CD4-positive, alpha-beta T cell treated with Interleukin-10 for 1 hour (primary cell): Measurements from ENCODE around the gene PLA2G12B.
"Not testable (repeated sequence)": the region's sequence is repeated elsewhere in the genome, so short reads cannot be mapped to it uniquely, and the experiment has no call there.

Experiments used
- DNase-seq: peaks from one replicate; pipeline ENCODE4 v3.0.0-alpha.2; 2020

The PLA2G12B gene

DNA sequence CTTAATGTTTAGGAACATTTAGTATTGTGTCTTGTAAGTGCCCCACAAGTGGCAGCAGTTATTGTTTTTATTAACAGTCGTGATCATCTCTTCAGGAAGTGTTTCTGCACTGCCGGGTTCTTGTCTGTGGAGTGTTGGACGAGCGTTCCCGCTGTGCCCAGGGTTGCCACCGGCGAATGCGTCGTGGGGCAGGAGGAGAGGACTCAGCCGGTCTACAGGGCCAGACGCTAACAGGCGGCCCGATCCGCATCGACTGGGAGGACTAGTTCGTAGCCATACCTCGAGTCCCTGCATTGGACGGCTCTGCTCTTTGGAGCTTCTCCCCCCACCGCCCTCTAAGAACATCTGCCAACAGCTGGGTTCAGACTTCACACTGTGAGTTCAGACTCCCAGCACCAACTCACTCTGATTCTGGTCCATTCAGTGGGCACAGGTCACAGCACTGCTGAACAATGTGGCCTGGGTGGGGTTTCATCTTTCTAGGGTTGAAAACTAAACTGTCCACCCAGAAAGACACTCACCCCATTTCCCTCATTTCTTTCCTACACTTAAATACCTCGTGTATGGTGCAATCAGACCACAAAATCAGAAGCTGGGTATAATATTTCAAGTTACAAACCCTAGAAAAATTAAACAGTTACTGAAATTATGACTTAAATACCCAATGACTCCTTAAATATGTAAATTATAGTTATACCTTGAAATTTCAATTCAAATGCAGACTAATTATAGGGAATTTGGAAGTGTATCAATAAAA is 22.2 kb downstream of the PLA2G12B start:
- no peak for DNase-seq

DNA sequence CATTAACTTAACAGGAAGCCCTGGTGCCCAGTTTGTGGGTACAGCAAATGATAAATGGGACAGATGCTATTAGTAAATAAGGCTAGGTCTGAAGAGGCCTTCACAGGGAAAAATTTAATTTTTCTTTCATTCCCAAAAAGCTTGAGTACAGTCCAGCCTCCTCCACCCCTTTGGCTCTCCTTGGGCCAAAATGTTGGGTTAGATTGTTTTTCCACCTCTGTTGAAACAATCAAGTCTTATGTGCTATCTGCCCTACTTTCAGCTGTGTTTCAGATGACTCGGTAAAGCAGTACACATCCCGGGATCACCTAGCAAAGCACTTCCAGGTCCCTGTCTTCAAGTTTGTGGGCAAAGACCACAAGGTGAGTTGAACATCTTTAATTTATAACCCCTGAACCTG is 24.3 kb downstream of the PLA2G12B start:
- no peak for DNase-seq

DNA sequence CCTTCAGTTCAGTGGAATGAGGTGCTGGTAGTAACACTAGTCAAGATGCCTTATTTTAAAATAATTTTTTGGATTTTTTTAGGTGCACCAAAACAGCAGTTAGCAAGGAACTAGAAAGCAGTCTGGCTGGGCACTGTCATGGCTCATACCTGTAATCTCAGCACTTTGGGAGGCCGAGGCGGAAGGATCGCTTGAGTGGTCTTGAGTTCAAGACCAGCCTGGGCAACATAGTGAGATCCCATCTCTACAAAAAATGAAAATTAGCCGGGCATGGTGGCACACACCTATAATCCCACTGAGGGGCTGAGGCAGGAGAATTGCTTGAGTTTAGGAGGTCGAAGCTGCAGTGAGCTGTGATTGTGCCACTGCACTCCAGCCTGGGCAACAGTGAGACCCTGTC is 25.8 kb downstream of the PLA2G12B start:
- DNase-seq: no peak

DNA sequence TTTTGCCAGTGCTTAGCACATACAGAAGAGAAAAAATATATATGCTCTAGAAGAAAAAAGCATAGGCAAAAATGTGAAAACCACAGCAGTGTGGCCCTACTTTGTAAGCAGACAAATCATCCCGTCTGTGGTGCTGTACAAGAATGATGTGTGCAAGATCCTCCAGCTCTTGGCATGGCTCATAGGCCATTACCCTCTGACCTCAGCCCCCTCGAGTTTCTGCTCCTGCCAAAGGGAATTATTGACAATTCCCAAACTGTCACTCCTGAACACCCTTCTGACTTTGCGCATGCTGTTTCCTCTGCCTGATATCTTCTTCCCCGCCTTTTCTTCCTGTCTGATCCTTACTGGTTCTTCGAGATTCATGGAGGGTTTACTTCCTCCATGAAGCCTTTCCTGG is 27.1 kb downstream of the PLA2G12B start:
- DNase-seq: no peak

- no peak for DNase-seq
Measured at GRCh38 chr10:72925951-72926465, 28.6 kb downstream of the PLA2G12B start.

GRCh38 chr10:72924351-72924750 is 30.3 kb downstream of the PLA2G12B start:
- no peak for DNase-seq

DNA sequence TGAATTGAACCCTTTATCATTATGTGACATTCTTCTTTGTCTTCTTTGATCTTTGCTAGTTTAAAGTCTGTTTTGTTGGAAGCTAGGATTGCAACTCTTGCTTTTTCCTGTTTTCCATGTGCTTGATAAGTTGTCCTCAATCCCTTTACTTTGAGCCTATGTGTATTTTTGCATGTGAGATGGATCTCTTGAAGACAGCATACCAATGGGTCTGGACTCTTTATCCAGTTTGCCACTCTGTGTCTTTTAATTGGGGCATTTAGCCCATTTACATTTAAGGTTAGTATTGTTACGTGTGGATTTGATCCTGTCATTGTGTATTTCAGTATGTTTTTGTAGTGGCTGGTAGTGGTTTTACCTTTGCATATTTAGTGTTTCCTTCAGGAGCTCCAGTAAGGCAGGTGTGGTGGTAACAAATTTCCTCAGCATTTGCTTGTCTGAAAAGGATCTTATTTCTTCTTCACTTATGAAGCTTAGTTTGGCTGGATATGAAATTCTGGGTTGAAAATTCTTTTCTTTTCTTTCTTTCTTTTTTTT is 33.4 kb downstream of the PLA2G12B start:
- DNase-seq: not testable (repeated sequence)

DNA sequence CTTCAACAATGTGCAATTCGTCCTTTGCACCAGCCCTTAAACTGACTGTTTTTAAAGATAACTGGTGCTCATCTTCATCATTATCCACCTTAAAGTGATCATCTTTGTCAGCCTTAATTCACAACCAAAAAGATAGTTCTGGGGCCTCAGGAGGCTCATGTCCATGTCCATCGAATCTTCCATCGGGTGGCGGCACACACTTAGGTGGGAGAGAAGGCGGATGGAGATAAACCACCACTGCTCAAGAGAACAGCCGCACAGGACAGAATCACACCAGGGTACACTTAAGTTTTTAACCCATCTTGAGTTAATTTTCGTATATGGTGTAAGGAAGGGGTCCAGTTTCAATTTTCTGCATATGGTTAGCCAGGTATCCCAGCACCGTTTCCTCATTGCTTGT is 36.3 kb downstream of the PLA2G12B start:
- no peak for DNase-seq

DNA sequence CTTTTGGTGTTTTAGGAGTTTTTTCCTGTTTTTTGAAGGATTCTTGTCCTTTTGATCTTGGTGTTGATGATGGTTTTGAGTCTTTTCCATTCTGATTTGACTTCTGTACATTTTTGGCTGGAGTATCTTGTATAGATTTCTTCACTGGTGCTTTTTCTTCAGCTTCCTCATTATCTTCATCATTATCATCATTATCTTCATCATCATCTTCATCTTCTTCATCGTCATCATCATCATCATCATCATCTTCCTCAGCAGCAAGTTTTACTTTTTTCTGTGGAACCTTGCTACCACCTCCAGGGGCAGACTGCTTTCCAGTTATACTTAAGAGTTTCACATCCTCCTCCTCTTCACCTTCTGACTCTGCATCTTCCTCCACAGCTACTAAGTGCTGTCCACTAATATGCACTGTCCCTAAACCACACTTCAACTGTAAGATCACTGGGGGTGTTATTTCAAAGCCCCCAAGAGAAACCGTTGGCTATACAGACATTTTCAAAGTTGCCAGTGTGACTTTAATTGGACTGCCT is 36.7 kb downstream of the PLA2G12B start:
- not testable (repeated sequence) for DNase-seq

DNA sequence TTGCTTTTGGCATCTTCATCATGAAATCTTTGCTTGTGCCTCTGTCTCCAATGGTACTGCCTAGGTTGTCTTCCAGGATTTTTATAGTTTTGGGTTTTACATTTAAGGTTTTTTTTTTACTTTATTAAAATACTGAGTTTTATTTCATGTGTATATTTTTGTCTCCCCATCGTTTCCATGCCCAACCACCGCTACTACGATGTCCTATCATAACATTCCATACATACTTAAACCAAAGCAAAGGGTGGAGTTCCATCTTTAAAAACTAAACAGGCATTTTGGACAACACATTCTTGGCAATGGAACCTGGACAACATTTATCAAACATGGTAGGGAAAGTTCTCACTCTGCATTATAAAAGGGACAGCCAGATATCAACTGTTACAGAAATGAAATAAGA is 37.4 kb downstream of the PLA2G12B start:
- not testable (repeated sequence) for DNase-seq

DNA sequence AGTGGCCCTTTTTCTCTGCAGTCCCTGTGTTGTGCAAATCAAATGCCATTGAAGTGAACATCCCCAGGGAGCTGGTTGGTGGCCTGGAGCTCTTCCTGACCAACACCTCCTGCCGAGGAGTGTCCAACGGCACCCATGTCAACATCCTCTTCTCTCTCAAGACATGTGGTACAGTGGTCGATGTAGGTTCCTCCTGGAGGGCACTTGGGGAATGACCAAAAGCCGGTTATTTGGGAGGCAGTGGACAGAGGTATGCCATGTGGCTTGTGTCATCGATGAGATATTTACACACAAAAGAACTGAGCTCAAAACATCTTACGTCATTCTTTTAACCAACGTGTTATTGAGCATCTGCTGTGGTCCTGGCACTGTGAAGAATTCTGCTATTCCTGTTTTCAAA is 41.3 kb downstream of the PLA2G12B start:
- DNase-seq: no peak

- DNase-seq: no peak
Measured at GRCh38 chr10:72912736-72913135, 41.9 kb downstream of the PLA2G12B start.

DNA sequence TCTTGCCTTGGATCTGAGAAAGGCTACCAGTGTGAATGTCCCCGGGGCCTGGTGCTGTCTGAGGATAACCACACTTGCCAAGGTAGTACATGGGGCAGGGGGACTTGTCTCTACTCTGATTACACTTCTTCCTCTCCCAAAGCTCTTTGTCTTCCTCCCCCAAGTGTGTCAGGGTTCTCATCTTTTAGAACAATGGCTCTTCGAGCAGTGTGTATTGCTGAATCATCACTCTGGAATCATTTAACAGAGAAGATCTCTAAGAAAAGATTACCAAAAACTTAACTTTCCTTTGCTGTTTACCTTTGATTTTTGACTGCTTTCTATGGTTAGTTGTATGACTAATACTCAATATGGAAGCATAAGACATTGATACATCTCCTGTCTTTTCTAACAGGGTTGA is 42.8 kb downstream of the PLA2G12B start:
- DNase-seq: no peak

DNA sequence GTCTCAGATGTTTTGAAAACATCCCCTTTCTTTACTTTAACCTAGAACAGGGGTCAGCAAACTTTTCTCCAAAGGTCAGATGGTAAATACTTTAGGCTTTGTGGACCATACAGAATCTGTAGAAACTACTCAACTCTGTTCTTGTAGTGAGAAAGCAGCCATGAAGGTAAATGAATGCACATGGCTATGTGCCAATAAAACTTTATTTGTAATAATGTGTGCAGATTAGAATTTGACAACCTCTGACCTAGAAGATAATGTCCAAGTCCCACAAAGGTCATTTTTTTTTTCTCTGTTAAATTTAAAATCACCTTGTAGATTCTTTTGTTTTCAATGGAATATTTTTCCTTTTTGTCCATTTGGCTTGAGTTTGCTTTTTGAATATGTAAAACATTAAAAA is 43.9 kb downstream of the PLA2G12B start:
- DNase-seq: no peak

DNA sequence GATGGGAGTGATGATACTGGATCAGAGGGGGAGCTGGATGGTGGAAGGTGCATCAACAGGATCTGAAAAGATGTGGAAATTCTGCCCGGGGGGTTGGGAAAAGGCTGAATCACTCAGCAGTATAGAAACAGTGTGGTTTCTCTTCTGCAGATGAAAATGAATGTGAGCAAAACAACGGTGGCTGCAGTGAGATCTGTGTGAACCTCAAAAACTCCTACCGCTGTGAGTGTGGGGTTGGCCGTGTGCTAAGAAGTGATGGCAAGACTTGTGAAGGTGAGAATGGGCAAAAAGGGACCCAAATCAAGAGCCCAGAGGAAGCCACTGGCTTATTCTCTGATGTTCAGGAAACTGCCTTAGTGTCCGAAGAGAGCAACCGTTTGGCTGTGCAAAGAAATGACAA is 48.2 kb downstream of the PLA2G12B start:
- DNase-seq: no peak

DNA sequence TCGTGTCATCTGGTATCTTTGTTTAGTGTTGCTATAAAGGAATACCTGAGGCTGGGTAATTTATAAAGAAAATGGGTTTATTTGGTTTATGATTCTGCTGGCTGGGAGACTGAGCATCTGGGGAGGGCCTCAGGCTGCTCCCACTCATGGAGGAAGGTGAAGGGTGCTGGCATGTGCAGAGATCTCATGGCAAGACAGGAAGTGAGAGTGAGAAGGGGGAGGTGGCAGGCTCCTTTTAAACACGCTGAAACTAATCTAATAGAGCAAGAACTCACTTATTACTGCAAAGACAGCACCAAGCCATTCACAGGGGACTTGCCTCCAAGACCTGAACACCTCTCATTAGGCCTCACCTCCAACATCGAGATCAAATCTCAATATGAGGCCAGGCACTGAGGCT is 49.8 kb downstream of the PLA2G12B start:
- DNase-seq: no peak

DNA sequence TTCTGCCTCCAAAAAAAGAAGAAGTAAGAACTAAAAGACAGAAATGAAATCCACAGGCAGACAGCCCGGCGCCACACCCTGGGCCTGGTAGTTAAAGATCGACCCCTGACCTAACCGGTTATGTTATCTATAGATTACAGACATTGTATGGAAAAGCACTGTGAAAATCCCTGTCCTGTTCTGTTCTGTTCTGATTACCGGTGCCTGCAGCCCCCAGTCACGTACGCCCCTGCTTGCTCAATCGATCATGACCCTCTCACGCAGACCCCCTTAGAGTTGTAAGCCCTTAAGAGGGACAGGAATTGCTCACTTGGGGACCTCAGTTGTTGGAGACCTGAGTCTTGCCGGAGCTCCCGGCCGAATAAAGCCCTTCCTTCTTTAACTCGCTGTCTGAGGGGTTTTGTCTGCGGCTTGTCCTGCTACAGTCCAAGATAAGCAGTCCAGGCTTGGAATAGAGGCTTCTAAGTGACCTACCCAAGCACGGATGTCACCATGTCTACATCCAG is 50.6 kb downstream of the PLA2G12B start:
- not testable (repeated sequence) for DNase-seq

- no peak for DNase-seq
Measured at GRCh38 chr10:72899545-72899944, 55.1 kb downstream of the PLA2G12B start.

- no peak for DNase-seq
Measured at GRCh38 chr10:72898616-72899015, 56.0 kb downstream of the PLA2G12B start.

DNA sequence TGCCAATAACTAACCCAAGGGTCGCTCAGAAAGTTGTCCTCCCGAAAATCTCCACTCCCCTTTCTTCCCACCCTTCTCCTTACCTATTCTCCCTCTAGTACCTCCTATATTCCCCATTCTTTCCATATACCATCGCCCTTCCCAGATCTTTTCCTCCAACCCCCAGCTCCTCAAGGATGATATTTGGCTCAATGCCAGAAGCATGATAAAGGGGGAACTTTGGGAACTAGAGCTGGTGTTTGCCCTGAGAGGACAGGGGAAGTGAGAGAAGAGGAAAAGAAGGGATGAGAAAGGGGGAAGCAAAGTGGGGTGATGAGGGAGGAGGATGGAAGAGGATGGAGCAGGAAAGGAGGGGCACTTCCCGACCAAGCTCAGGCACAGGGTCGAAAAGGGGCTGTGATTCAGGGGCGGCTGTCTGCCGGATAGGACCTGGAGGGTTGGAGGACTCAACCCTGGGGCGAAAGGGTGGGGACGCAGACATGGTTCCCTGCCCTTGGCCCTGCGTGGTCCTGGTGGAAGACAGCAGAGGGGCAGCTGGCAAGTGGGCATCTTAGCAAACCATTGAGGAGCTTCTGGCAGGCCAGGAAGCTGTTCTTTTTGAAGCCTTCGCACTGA is 59.3 kb downstream of the PLA2G12B start:
- DNase-seq: no peak

DNA sequence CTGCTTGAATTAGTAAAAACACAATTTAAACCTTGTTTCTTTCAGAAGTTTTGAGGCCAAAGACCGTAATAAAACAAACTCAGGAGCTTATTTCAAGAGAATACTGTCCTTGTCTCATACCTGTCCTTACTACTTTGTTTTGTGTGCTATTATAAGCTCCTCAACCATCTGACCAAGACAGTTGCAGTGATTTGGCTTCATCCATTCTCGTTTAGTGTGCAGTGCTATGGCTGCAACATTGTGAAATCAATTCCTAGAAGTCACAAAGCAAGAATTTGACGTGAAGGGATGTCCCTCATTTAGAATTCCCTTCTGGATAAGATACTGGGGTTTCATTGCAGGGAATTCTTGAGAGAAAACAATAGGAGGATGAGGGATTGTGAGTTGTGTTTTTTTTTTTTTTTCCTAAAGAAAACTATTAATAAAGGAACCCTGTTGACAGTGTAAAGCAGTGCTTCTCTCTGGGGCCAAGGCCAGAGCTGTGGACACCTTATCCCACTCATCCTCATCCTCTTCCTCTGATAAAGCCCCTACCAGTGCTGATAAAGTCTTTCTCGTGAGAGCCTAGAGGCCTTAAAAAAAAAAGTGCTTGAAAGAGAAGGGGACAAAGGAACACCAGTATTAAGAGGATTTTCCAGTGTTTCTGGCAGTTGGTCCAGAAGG is 61.3 kb downstream of the PLA2G12B start, which contains the start of gene OIT3:
Gene OIT3, plus strand, starts transcription at position 604 of the 663 bp plus-strand sequence. CDS start 60 bp downstream, outside the sequence.
- DNase-seq: no peak

- no peak for DNase-seq
Measured at GRCh38 chr10:72890086-72890485, 64.5 kb downstream of the PLA2G12B start.

DNA sequence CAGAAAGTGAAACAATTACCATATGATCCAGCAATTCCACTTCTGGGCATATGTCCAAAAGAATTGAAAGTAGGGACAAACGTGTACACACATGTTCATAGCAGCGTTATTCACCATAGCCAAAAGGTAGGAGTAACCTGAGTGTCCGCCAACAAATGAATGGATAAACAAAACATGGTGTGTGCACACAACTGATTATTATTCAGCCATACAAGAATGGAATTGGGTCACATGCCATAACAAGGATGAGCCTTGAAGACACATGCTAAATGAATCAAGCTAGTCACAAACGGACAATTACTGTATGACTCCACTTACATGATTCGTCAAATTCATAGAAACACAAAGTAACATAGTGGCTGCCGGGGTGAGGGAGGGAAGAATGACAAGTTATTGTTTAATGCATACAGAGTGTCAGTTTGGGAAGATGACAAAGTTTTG is 65.2 kb downstream of the PLA2G12B start:
- no peak for DNase-seq
